WERI-Rb-1 (cell line): ENCODE measurements around the gene NMB.

ENCODE experiments used
- DNase-seq: peaks from one replicate; pipeline ENCODE4 v3.0.0-alpha.2; 2020
- H3K27ac ChIP-seq: fragments of 250-450 bp; sonication (Bioruptor Pico); 2 replicates; pipeline ENCODE4 v1.5.1; 2020; ENCODE audit warnings: mild to moderate bottlenecking, moderate library complexity
- H3K27me3 ChIP-seq: fragments of 250-450 bp; sonication (Bioruptor Pico); 2 replicates; pipeline ENCODE4 v1.5.1; 2021; ENCODE audit warnings: mild to moderate bottlenecking, low read depth, moderate library complexity; ENCODE audit not compliant: insufficient read depth, severe bottlenecking
- H3K36me3 ChIP-seq: fragments of 250-450 bp; sonication (Bioruptor Pico); 2 replicates; pipeline ENCODE4 v1.5.1; 2020; ENCODE audit warnings: mild to moderate bottlenecking, moderate library complexity
- H3K4me3 ChIP-seq: 2 replicates; pipeline ENCODE4 v1.5.1; 2011; ENCODE audit warnings: low read depth, mild to moderate bottlenecking, control low read depth, low read length
- H3K9me3 ChIP-seq: fragments of 250-450 bp; sonication (Bioruptor Pico); 2 replicates; pipeline ENCODE4 v1.5.1; 2021; ENCODE audit warnings: mild to moderate bottlenecking, moderate library complexity; ENCODE audit not compliant: severe bottlenecking
- TF ChIP-seq, protein P1 (sequence below): IDR thresholded peaks from 2 replicates; pipeline ENCODE4 v1.5.1; 2011; ENCODE audit warnings: low read depth, mild to moderate bottlenecking, control low read depth, inconsistent platforms, low read length

NMB gene

DNA sequence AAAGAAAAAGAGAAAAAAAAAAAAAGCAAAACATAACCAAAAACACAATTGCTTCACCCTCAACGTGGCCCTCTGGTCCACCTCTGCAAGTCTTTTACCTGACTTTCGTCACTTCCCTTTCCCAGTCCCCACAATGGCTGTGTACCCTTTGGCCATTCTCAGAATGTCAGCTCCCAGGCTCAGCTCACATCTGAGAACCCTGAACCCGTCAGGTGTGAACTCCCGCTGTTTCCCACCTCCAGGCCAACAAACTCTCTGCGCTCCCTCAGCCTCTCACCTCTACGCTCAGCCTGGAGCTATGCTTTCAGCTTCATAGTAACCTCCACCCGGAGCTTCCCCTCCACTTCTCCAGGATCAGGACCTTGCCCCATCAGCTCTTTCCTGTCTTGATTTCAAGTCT is 33.6 kb downstream of the NMB start:
- H3K36me3 ChIP-seq: peaks cover 39% of the 10 kb centered on the region
- H3K27me3 ChIP-seq: no peaks in the 10 kb centered on the region
- peaks cover 19% of the 10 kb centered on the region for H3K9me3 ChIP-seq
- no peak for DNase-seq
- H3K4me3 ChIP-seq: no peak overlapping the region
- TF ChIP-seq, protein P1, sequence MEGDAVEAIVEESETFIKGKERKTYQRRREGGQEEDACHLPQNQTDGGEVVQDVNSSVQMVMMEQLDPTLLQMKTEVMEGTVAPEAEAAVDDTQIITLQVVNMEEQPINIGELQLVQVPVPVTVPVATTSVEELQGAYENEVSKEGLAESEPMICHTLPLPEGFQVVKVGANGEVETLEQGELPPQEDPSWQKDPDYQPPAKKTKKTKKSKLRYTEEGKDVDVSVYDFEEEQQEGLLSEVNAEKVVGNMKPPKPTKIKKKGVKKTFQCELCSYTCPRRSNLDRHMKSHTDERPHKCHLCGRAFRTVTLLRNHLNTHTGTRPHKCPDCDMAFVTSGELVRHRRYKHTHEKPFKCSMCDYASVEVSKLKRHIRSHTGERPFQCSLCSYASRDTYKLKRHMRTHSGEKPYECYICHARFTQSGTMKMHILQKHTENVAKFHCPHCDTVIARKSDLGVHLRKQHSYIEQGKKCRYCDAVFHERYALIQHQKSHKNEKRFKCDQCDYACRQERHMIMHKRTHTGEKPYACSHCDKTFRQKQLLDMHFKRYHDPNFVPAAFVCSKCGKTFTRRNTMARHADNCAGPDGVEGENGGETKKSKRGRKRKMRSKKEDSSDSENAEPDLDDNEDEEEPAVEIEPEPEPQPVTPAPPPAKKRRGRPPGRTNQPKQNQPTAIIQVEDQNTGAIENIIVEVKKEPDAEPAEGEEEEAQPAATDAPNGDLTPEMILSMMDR: no peak
- H3K27ac ChIP-seq: no peak overlapping the region

DNA sequence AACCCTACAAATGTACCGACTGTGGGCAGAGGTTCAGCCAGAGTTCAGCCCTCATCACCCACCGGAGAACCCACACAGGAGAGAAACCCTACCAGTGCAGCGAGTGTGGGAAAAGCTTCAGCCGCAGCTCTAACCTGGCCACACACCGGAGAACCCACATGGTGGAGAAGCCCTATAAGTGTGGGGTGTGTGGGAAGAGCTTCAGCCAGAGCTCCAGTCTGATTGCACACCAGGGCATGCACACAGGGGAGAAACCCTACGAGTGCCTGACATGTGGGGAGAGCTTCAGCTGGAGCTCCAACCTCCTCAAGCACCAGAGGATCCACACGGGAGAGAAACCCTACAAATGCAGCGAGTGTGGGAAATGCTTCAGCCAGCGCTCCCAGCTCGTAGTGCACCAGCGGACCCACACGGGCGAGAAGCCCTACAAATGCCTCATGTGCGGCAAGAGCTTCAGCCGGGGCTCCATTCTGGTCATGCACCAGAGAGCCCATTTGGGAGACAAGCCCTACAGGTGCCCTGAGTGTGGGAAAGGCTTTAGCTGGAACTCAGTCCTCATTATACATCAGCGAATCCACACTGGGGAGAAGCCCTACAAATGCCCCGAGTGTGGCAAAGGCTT is 36.5 kb downstream of the NMB start:
- Histone ChIP-seq H3K36me3 (peaks cover 62% of the 10 kb centered on the region), H3K4me3 (no peak overlapping the region), H3K9me3 (peaks cover 19% of the 10 kb centered on the region), H3K27ac (no peak overlapping the region), H3K27me3 (no peaks in the 10 kb centered on the region)
- TF ChIP-seq, protein P1: no peak
- DNase-seq: no peak

DNA sequence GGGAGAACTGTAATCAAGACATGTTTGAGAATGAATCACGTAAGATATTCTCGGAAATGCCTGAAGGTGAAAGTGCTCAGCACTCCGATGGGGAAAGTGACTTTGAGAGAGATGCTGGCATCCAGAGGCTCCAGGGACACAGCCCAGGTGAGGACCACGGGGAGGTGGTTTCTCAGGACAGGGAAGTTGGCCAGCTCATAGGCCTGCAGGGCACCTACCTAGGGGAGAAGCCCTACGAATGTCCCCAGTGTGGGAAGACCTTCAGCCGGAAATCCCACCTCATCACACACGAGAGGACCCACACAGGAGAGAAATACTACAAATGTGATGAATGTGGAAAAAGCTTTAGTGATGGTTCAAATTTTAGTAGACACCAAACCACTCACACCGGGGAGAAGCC is 37.4 kb downstream of the NMB start:
- no peak overlapping the region for H3K4me3 ChIP-seq
- no peak overlapping the region for H3K27ac ChIP-seq
- no peak for DNase-seq
- H3K9me3 ChIP-seq: peaks cover 19% of the 10 kb centered on the region
- H3K36me3 ChIP-seq: peaks cover 70% of the 10 kb centered on the region
- H3K27me3 ChIP-seq: no peaks in the 10 kb centered on the region
- TF ChIP-seq, protein P1: no peak

DNA sequence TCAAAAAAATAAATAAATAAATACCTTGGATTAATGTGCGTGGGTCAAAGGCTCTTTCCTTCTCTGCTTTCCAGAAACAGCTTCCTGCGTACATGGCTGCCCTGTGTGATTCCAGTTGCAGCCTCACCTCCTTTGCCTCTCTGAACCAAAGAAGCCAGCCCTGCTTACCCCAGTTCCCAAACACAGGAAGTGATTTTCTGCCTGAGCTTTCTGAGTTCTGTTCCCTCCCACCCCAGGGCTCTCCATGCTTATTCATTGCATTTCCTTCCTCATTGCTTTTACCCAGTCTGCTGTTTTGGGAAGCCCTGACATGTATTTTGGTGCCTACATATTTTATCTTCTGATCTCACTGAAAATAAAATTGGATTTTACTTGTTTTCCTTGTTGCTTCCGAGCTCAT is 41.8 kb downstream of the NMB start:
- no peak overlapping the region for H3K27ac ChIP-seq
- H3K27me3 ChIP-seq: no peaks in the 10 kb centered on the region
- H3K9me3 ChIP-seq: peaks cover 12% of the 10 kb centered on the region
- no peak for DNase-seq
- TF ChIP-seq, protein P1: no peak
- peaks cover 52% of the 10 kb centered on the region for H3K36me3 ChIP-seq
- no peak overlapping the region for H3K4me3 ChIP-seq

DNA sequence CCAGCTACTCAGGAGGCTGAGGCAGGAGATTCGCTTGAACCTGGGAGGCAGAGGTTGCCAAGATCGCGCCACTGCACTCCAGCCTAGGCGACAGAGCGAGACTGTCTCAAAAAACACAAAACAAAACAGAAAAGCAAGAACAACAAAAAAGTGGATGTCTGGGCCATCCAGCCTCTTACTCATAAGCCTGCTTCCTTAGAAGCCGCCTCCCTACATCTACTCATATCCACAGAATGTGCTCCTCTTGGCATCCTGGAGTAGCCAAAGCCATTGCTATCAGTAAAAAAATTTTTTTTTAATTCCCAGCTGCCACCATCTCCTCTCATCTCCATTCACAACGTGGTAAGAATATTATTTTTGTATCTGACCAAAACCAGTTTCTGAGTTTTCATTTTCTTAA is 46.4 kb downstream of the NMB start:
- Histone ChIP-seq H3K27ac (no peak overlapping the region), H3K4me3 (no peak overlapping the region), H3K27me3 (no peaks in the 10 kb centered on the region), H3K9me3 (no peaks in the 10 kb centered on the region), H3K36me3 (peaks cover 51% of the 10 kb centered on the region)
- TF ChIP-seq, protein P1: no peak
- DNase-seq: no peak
